Upper lobe of left lung (tissue), 4 donors: Measurements from ENCODE around the gene PDE4A.

Experiments
- EP300 ChIP-seq, 4 donors: sonication (generic); formaldehyde crosslinking; IDR thresholded peaks; one replicate each; pipeline ENCODE4 v1.5.1; 2017; ENCODE audit warnings: antibody characterized with exemption in 4 of 4, control low read depth in 2 of 4
- POLR2A ChIP-seq, 4 donors: fragments of 450-650 bp; IDR thresholded peaks; one replicate each; pipeline ENCODE4 v1.5.1; 2016 to 2017; ENCODE audit warnings: antibody characterized with exemption in 4 of 4, mild to moderate bottlenecking in 2 of 4
- POLR2AphosphoS5 ChIP-seq, 2 donors: sonication (generic); formaldehyde crosslinking; IDR thresholded peaks; one replicate each; pipeline ENCODE4 v1.5.1; 2017; ENCODE audit warnings: antibody characterized with exemption in 2 of 2
- TF ChIP-seq, protein P1 (sequence below), 6 experiments: fragments of 450-650 bp in 4 of 6; fragments of 200-600 bp in 2 of 6; sonication (generic) in 2 of 6; IDR thresholded peaks; one replicate each; pipeline ENCODE4 v1.5.1; 2016 to 2019; ENCODE audit warnings: antibody characterized with exemption in 6 of 6

DNA sequence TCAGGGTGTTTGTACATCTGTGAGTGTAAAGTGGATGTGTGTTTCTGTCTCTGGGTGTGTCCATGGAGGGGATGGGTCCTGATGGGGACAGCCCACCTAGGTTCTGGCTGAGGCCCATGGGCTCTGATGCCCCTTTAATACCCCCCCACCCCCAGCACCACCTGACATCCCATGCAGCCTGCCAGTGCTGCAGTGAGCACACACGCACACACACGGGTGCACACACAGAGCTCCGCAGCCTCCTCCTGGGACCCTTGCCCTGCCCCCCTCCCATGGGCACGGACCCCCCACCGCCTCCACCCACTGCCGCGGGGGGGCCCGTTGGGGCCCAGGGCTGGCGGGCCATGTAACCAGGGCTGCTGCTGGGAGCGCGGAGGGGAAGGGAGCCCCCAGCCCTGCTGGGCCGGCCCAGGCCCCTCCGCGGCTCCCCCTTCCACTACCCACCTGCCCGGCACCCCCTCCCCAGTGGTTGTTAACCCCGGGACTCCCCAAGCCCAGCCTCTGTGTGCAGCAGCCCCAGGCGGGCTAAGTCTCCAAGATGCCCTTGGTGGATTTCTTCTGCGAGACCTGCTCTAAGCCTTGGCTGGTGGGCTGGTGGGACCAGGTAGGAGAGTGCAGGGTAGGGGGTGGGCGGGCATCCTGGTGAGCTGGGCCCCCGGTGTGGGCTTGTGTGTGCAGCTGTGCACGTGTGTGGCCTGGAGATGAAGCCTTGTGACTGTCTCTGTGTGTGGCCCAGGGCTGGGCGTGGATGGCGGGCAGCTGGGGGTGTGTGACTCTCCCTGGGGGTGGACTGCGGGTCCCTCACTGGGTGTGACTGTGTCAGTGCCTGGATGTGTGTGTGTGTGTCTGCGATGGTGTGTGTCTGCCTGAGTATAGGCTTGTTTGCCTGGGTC, 32.6 kb downstream of the PDE4A start:
- TF ChIP-seq, protein P1, sequence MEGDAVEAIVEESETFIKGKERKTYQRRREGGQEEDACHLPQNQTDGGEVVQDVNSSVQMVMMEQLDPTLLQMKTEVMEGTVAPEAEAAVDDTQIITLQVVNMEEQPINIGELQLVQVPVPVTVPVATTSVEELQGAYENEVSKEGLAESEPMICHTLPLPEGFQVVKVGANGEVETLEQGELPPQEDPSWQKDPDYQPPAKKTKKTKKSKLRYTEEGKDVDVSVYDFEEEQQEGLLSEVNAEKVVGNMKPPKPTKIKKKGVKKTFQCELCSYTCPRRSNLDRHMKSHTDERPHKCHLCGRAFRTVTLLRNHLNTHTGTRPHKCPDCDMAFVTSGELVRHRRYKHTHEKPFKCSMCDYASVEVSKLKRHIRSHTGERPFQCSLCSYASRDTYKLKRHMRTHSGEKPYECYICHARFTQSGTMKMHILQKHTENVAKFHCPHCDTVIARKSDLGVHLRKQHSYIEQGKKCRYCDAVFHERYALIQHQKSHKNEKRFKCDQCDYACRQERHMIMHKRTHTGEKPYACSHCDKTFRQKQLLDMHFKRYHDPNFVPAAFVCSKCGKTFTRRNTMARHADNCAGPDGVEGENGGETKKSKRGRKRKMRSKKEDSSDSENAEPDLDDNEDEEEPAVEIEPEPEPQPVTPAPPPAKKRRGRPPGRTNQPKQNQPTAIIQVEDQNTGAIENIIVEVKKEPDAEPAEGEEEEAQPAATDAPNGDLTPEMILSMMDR (IDR thresholded peaks at IDR 0.05): no peak
- TF ChIP-seq POLR2AphosphoS5 (IDR thresholded peaks at IDR 0.05) (no peak), EP300 (IDR thresholded peaks at IDR 0.05) (no peak), POLR2A (IDR thresholded peaks at IDR 0.05) (no peak)
